H1 (cell line): ENCODE measurements around the gene MANEAL. TPM values are rescaled to one million over a fixed set of nuclear protein-coding genes. Genes with fewer than 3 reads are reported as not detected.

Source experiments
- CTCF ChIA-PET: fragments of 300-600 bp; sonication (Branson Sonifier 250); formaldehyde crosslinking; loops from one replicate; lab custom pipeline; 2021; ENCODE audit not compliant: partially characterized antibody; lab: Charles Lee
- POLR2A ChIA-PET: fragments of 300-600 bp; sonication (Branson Sonifier 250); formaldehyde crosslinking; loops from one replicate; lab custom pipeline; 2021; ENCODE audit warnings: inconsistent platforms; ENCODE audit not compliant: partially characterized antibody; lab: Charles Lee
- DNase-seq, 2 experiments: peaks; one replicate each; pipeline versions ENCODE4 v3.0.0 to v3.0.0-alpha.2; 2010 to 2022; ENCODE audit warnings: low spot score in 2 of 2, low read depth in 1 of 2, mixed read lengths in 1 of 2
- FAIRE-seq: peaks from 2 replicates; lab custom pipeline; 2011; peaks lifted over from hg19 to GRCh38; lab: Jason Lieb, UNC
- H2AFZ ChIP-seq: 2 replicates; pipeline ENCODE4 v1.8.1; 2012; ENCODE audit warnings: low read length, inconsistent platforms
- H2AK5ac ChIP-seq: 2 replicates; pipeline ENCODE4 v1.6.1; 2013; ENCODE audit warnings: low read depth, low read length
- H2BK120ac ChIP-seq: replicated peaks from 2 replicates; pipeline ENCODE3; 2013; ENCODE audit warnings: low read depth, low read length, inconsistent platforms
- H2BK12ac ChIP-seq: 2 replicates; pipeline ENCODE4 v1.6.1; 2013; ENCODE audit warnings: low read depth, low read length
- H2BK15ac ChIP-seq: 2 replicates; pipeline ENCODE4 v1.6.1; 2013; ENCODE audit warnings: low read length
- H2BK20ac ChIP-seq: 2 replicates; pipeline ENCODE4 v1.6.1; 2013; ENCODE audit warnings: low read length
- H2BK5ac ChIP-seq: 2 replicates; pipeline ENCODE4 v1.6.1; 2013; ENCODE audit warnings: low read depth, low read length
- H3K14ac ChIP-seq: 2 replicates; pipeline ENCODE4 v1.6.1; 2013; ENCODE audit warnings: inconsistent platforms; ENCODE audit not compliant: insufficient read length
- H3K18ac ChIP-seq: 2 replicates; pipeline ENCODE4 v1.6.1; 2013; ENCODE audit warnings: low read length; ENCODE audit errors: extremely low read depth
- H3K23ac ChIP-seq: 2 replicates; pipeline ENCODE4 v1.6.1; 2013; ENCODE audit warnings: inconsistent platforms; ENCODE audit not compliant: insufficient read length
- H3K23me2 ChIP-seq: 2 replicates; pipeline ENCODE4 v1.6.1; 2013; ENCODE audit warnings: low read depth, low read length
- H3K27ac ChIP-seq: 2 replicates; pipeline ENCODE4 v1.6.1; 2011; ENCODE audit warnings: low read depth, low read length, inconsistent platforms
- H3K27me3 ChIP-seq, 4 experiments: replicated peaks in 1 of 4; 1 replicate in 1 of 4; 2 replicates in 3 of 4; pipeline versions ENCODE4 v1.6.1 to v1.8.1; 2011 to 2013; ENCODE audit warnings: low read length in 3 of 4, mild to moderate bottlenecking in 3 of 4, inconsistent platforms in 2 of 4, mixed read lengths in 2 of 4, moderate library complexity in 1 of 4; ENCODE audit not compliant: control insufficient read depth in 3 of 4, insufficient read depth in 3 of 4; ENCODE audit errors: extremely low read depth in 1 of 4
- H3K36me3 ChIP-seq, 4 experiments: 2 replicates each; pipeline versions ENCODE4 v1.6.1 to v1.8.1; 2011 to 2013; ENCODE audit warnings: mild to moderate bottlenecking in 4 of 4, low read length in 3 of 4, moderate library complexity in 2 of 4, control low read depth in 1 of 4, inconsistent platforms in 1 of 4; ENCODE audit not compliant: insufficient read depth in 4 of 4, control insufficient read depth in 2 of 4
- H3K4ac ChIP-seq: replicated peaks from 2 replicates; pipeline ENCODE3; 2013; ENCODE audit warnings: low read length, low read depth, mixed read lengths, inconsistent platforms; ENCODE audit not compliant: insufficient read length
- H3K4me1 ChIP-seq, 4 experiments: replicated peaks in 1 of 4; 1 replicate in 1 of 4; 2 replicates in 3 of 4; pipeline versions ENCODE4 v1.6.1 to v1.8.1; 2011 to 2013; ENCODE audit warnings: low read length in 3 of 4, inconsistent platforms in 2 of 4, mixed read lengths in 1 of 4; ENCODE audit not compliant: insufficient read depth in 4 of 4, control insufficient read depth in 3 of 4
- H3K4me2 ChIP-seq, 2 experiments: 2 replicates each; pipeline versions ENCODE4 v1.6.1 to v1.8.1; 2011 to 2013; ENCODE audit warnings: low read depth in 2 of 2, low read length in 2 of 2, control low read depth in 1 of 2, inconsistent platforms in 1 of 2, mild to moderate bottlenecking in 1 of 2; ENCODE audit not compliant: insufficient read depth in 1 of 2
- H3K4me3 ChIP-seq, 4 experiments: fragments of 200-600, 300-600 bp in 1 of 4; sonication (generic), shearing (Covaris generic), sonication (Bioruptor Twin) in 1 of 4; 2 replicates each; pipeline versions ENCODE4 v1.5.1 to v1.8.1; 2011 to 2016; ENCODE audit warnings: low read length in 4 of 4, low read depth in 3 of 4, control low read depth in 2 of 4, inconsistent platforms in 2 of 4, mild to moderate bottlenecking in 2 of 4, mixed read lengths in 1 of 4, moderate library complexity in 1 of 4; ENCODE audit not compliant: insufficient read depth in 2 of 4; ENCODE audit errors: extremely low read depth in 1 of 4
- H3K56ac ChIP-seq: replicated peaks from 2 replicates; pipeline ENCODE3; 2013; ENCODE audit warnings: low read depth, mild to moderate bottlenecking, mixed read lengths, low read length, inconsistent platforms; ENCODE audit not compliant: insufficient read length
- H3K79me1 ChIP-seq: 2 replicates; pipeline ENCODE4 v1.6.1; 2013; ENCODE audit warnings: low read depth, low read length, control low read depth
- H3K79me2 ChIP-seq, 2 experiments: 2 replicates each; pipeline versions ENCODE4 v1.6.1 to v1.8.1; 2012 to 2013; ENCODE audit warnings: low read length in 2 of 2, mild to moderate bottlenecking in 2 of 2, inconsistent platforms in 1 of 2; ENCODE audit not compliant: insufficient read depth in 2 of 2, control insufficient read depth in 1 of 2
- H3K9ac ChIP-seq, 4 experiments: replicated peaks in 1 of 4; 1 replicate in 1 of 4; 2 replicates in 3 of 4; pipeline versions ENCODE4 v1.6.1 to v1.8.1; 2011 to 2013; ENCODE audit warnings: low read depth in 3 of 4, low read length in 3 of 4, control low read depth in 2 of 4, mild to moderate bottlenecking in 2 of 4, moderate library complexity in 2 of 4, inconsistent platforms in 1 of 4; ENCODE audit errors: extremely low read depth in 1 of 4
- H3K9me3 ChIP-seq, 2 experiments: 2 replicates each; pipeline versions ENCODE4 v1.6.1 to v1.8.1; 2012 to 2013; ENCODE audit warnings: mild to moderate bottlenecking in 2 of 2, moderate library complexity in 2 of 2, control low read depth in 1 of 2, inconsistent platforms in 1 of 2, low read depth in 1 of 2, low read length in 1 of 2, mixed read lengths in 1 of 2; ENCODE audit not compliant: insufficient read depth in 2 of 2
- H4K20me1 ChIP-seq, 2 experiments: replicated peaks in 1 of 2; 2 replicates each; pipeline versions ENCODE3 to v1.8.1; 2011 to 2013; ENCODE audit warnings: inconsistent platforms in 2 of 2, low read length in 2 of 2, mild to moderate bottlenecking in 1 of 2; ENCODE audit not compliant: insufficient read depth in 2 of 2, control insufficient read depth in 1 of 2
- H4K5ac ChIP-seq: 2 replicates; pipeline ENCODE4 v1.6.1; 2013; ENCODE audit warnings: low read length, low read depth, mixed read lengths, inconsistent platforms; ENCODE audit not compliant: insufficient read length
- H4K8ac ChIP-seq: 2 replicates; pipeline ENCODE4 v1.8.0; 2013; ENCODE audit warnings: mild to moderate bottlenecking, moderate library complexity, low read length, inconsistent platforms; ENCODE audit not compliant: insufficient read depth; ENCODE audit errors: extremely low read depth
- H4K91ac ChIP-seq: replicated peaks from 2 replicates; pipeline ENCODE3; 2013; ENCODE audit warnings: low read length, mixed read lengths, inconsistent platforms; ENCODE audit not compliant: insufficient read length
- KDM5A ChIP-seq: fragments of 200-600 bp; IDR thresholded peaks from 2 replicates; pipeline ENCODE4 v1.7.1; 2012; ENCODE audit warnings: mild to moderate bottlenecking, low read length, inconsistent platforms, mixed read lengths
- RNF2 ChIP-seq: fragments of 200-900, 300-1000 bp; sonication (generic); IDR thresholded peaks from 2 replicates; pipeline ENCODE4 v1.7.1; 2016; ENCODE audit warnings: borderline replicate concordance, low read depth, mild to moderate bottlenecking, antibody characterized with exemption, low read length; ENCODE audit not compliant: poor library complexity, severe bottlenecking; ENCODE audit errors: missing control alignments
- WGBS, 2 experiments: shearing (Covaris generic) in 1 of 2; methylation state at CpG; one replicate each; pipeline versions ENCODE4 v1.1.6 to v1.1.7; 2013 to 2015; ENCODE audit warnings: low lambda C conversion rate in 2 of 2, mixed read lengths in 2 of 2, inconsistent platforms in 1 of 2, low coverage in 1 of 2, missing lambda C conversion rate in 1 of 2; ENCODE audit not compliant: insufficient replicate concordance in 2 of 2, insufficient coverage in 1 of 2, insufficient read length in 1 of 2; ENCODE audit errors: extremely low coverage in 1 of 2, missing lambda C conversion rate in 1 of 2; 5-methylcytosine and 5-hydroxymethylcytosine counted together
- polyA plus RNA-seq, 7 experiments: library from polyadenylated mRNA; depleted of rRNA in 3 of 7; stranded (reverse) in 5 of 7; unstranded in 2 of 7; fragments of >200 nt in 5 of 7; fragments of 200-250 nt in 2 of 7; gene quantifications; 1 replicate in 5 of 7; 2 replicates in 1 of 7; 4 replicates in 1 of 7; pipeline versions ENCODE4 v1.2.1 to v1.2.3, GENCODE V29; 2011 to 2013; ENCODE audit warnings: missing spikeins in 2 of 7, mixed read lengths in 2 of 7
- total RNA-seq: library from RNA; stranded (reverse); fragmentation: NEBNext Ultra II Directional; extraction: Animal tissue kit (Norgen Biotek cat#: 25700); gene quantifications from 2 replicates; pipeline ENCODE4 v1.2.1, GENCODE V29; 2021

Gene MANEAL
- total and polyA plus RNA-seq, 2 of the 8 experiments (the other 6 are each of a cell fraction or from before 2014, with no cell fraction given), result 4.8 to 7.2 TPM

GRCh38 chr1:37839676-37840075, 46.0 kb downstream of the MANEAL start:
- Histone ChIP-seq H4K91ac (no peak overlapping the region), H3K4me3 (no peak overlapping the region), H3K18ac (no peak overlapping the region), H3K4me2 (no peak overlapping the region), H2BK120ac (no peak overlapping the region), H3K4me1 (no peaks in the 10 kb centered on the region), H3K79me2 (no peaks in the 10 kb centered on the region; a peak in 2 of 4 replicates), H2BK20ac (no peak overlapping the region), H3K14ac (no peak overlapping the region), H2BK15ac (no peak overlapping the region), H4K5ac (no peak overlapping the region), H3K9me3 (no peaks in the 10 kb centered on the region), H2BK5ac (no peak overlapping the region), H2BK12ac (no peak overlapping the region), H3K23ac (no peak overlapping the region), H3K36me3 (peaks cover 5 to 34% (median 20%) of the 10 kb centered on the region in 4 experiments; a peak in 7 of 8 replicates), H3K79me1 (no peaks in the 10 kb centered on the region), H3K27me3 (no peaks in the 10 kb centered on the region), H3K23me2 (no peaks in the 10 kb centered on the region), H3K56ac (no peak overlapping the region), H4K20me1 (peaks cover 4 to 8% of the 10 kb centered on the region in 2 experiments), H3K27ac (no peak overlapping the region), H2AFZ (no peak overlapping the region), H4K8ac (no peak overlapping the region; the same call in 1 of the 2 replicates), H2AK5ac (no peak overlapping the region), H3K4ac (no peak overlapping the region), H3K9ac (no peak overlapping the region)
- TF ChIP-seq RNF2 (no peak), KDM5A (no peak)
- WGBS, 2 experiments, result 92% methylated on average over 10 of the region's 10 CpGs; no CpG with 5 or more reads in 1 of the 2 experiments
- DNase-seq (no peak), FAIRE-seq (no peak)
- POLR2A ChIA-PET, result interaction anchor here (1.6 kb wide), 1 partner anchor 9 kb away, joined by 3 read pairs; no protein-coding TSS in a partner anchor
- CTCF ChIA-PET, result interaction anchor here (0.6 to 1.4 kb wide), 4 partner anchors 20 to 193 kb away, joined by 3 to 5 read pairs (median 4); partner anchors contain the start of gene MTF1
